Measurements from ENCODE around the gene IFI27L2.
A peak's percentile ranks its signal among the peaks of the same experiment; 100 is the strongest.

The IFI27L2 gene

DNA sequence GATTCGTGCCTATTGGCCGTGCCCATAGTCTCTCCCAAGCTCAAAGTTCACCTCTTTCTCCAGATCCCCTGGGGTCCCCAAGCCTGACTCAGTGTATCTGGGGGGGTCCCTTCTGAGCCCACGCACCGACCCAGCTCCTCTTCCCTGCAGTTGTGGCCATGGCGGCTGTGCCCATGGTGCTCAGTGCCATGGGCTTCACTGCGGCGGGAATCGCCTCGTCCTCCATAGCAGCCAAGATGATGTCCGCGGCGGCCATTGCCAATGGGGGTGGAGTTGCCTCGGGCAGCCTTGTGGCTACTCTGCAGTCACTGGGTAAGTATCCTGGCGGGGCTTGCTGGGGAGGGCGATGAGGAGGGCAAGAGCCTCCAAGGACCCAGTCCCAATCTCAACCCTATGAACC, 13.8 kb downstream of the IFI27L2 start:
- no peak overlapping the region for H3K27ac ChIP-seq
- no peak for DNase-seq (ENCODE audit: low spot score)
- POLR2A ChIA-PET (ENCODE audit: low non-redundant PET) = no interaction called here
- CTCF ChIA-PET = interaction anchor here (1.8 kb wide), 1 partner anchor 16 kb away, joined by 6 read pairs; no protein-coding TSS in a partner anchor
- TF ChIP-seq, protein P1, sequence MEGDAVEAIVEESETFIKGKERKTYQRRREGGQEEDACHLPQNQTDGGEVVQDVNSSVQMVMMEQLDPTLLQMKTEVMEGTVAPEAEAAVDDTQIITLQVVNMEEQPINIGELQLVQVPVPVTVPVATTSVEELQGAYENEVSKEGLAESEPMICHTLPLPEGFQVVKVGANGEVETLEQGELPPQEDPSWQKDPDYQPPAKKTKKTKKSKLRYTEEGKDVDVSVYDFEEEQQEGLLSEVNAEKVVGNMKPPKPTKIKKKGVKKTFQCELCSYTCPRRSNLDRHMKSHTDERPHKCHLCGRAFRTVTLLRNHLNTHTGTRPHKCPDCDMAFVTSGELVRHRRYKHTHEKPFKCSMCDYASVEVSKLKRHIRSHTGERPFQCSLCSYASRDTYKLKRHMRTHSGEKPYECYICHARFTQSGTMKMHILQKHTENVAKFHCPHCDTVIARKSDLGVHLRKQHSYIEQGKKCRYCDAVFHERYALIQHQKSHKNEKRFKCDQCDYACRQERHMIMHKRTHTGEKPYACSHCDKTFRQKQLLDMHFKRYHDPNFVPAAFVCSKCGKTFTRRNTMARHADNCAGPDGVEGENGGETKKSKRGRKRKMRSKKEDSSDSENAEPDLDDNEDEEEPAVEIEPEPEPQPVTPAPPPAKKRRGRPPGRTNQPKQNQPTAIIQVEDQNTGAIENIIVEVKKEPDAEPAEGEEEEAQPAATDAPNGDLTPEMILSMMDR (conservative IDR thresholded peaks at IDR 0.05; ENCODE audit: low read depth) = no peak

GRCh38 chr14:94115058-94115591, 14.3 kb downstream of the IFI27L2 start:
- no peak overlapping the region for H3K27ac ChIP-seq
- no peak for DNase-seq (ENCODE audit: low spot score)
- ChIA-PET POLR2A (ENCODE audit: low non-redundant PET) (no interaction called here), CTCF (interaction anchor here (1.8 kb wide), 1 partner anchor 17 kb away, joined by 6 read pairs; no protein-coding TSS in a partner anchor)
- TF ChIP-seq, protein P1 (conservative IDR thresholded peaks at IDR 0.05; ENCODE audit: low read depth) = no peak

- ChIA-PET CTCF (interaction anchor here (0.6 to 1.8 kb wide), 2 partner anchors 17 to 485 kb away, joined by 3 to 6 read pairs; no protein-coding TSS in a partner anchor), POLR2A (ENCODE audit: low non-redundant PET) (no interaction called here)
- TF ChIP-seq, protein P1 (conservative IDR thresholded peaks at IDR 0.05; ENCODE audit: low read depth) = no peak
- no peak for DNase-seq (ENCODE audit: low spot score)
- H3K27ac ChIP-seq = no peak overlapping the region
These were observed 14.8 kb downstream of the IFI27L2 start for GRCh38 chr14:94114589-94115057.

DNA sequence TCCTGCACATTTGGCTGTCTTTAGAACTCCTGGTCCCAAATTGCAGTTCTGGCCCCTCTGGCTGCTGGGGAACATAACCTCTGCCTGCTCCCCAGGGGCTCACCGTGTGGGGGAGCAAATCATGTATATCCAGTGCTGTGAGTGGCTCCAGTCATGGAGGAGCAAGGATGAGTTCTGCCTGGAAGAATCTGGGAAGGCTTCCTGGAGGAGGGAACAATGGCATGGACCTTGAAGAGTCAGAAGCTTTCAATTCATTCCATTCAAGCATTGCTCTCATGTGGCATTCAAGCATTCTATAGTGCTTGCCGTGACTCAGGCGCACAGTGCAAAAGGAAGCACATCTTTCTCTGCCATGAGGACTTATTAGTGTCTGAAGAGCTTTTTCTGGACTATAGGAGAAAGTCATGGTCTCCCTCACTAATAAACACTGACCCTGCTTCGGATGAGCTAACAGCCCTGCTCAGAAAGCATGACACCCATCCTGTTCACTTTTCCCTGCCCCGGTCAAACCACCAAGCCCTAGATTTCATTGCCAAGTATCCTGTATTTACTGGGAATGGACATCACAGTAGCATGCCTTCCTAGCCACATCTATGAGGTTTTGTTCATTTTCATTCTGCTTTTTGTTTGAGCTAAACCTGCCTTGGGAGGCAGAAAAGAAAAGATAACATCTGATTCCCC, 15.4 kb downstream of the IFI27L2 start:
- no peak for DNase-seq (ENCODE audit: low spot score)
- TF ChIP-seq, protein P1 (conservative IDR thresholded peaks at IDR 0.05; ENCODE audit: low read depth) = no peak
- POLR2A ChIA-PET (ENCODE audit: low non-redundant PET) = no interaction called here
- CTCF ChIA-PET = interaction anchor here (0.6 to 1.8 kb wide), 2 partner anchors 18 to 485 kb away, joined by 3 to 6 read pairs; no protein-coding TSS in a partner anchor
- no peak overlapping the region for H3K27ac ChIP-seq

- TF ChIP-seq, protein P1 (conservative IDR thresholded peaks at IDR 0.05; ENCODE audit: low read depth) = no peak
- POLR2A ChIA-PET (ENCODE audit: low non-redundant PET) = interaction anchor here (0.7 kb wide), 1 partner anchor 92 kb away, joined by 3 read pairs; no protein-coding TSS in a partner anchor
- CTCF ChIA-PET = no interaction called here
- no peak for DNase-seq (ENCODE audit: low spot score)
- H3K27ac ChIP-seq = peak overlapping the region; percentile 13; the same call in 1 of the 2 replicates
These were observed 15.9 kb downstream of the IFI27L2 start for GRCh38 chr14:94113490-94113889.

DNA sequence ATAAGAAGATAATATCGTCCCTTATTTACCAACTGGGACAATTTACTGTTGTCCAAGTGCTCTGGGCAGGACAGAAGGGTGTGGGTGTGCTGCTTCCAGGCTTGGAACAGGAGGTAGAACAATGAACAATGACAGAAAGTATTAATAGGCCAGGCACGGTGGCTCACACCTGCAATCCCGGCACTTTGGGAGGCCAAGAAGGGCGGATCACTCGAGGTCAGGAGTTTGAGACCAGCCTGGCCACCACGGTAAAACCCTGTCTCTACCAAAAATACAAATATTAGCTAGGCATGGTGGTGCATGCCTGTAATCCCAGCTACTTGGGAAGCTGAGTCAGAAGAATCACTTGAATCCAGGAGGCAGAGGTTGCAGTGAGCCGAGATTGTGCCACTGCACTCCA, 16.3 kb downstream of the IFI27L2 start:
- DNase-seq (ENCODE audit: low spot score) = no peak

More for the DNA sequence above, 16.3 kb downstream of the IFI27L2 start:
- POLR2A ChIA-PET (ENCODE audit: low non-redundant PET) = interaction anchor here (0.7 kb wide), 1 partner anchor 92 kb away, joined by 3 read pairs; no protein-coding TSS in a partner anchor
- TF ChIP-seq, protein P1 (conservative IDR thresholded peaks at IDR 0.05; ENCODE audit: low read depth) = no peak
- CTCF ChIA-PET = no interaction called here
- H3K27ac ChIP-seq = peak overlapping the region; percentile 13; the same call in 1 of the 2 replicates
